ENCODE results near the gene MED16.

DNA sequence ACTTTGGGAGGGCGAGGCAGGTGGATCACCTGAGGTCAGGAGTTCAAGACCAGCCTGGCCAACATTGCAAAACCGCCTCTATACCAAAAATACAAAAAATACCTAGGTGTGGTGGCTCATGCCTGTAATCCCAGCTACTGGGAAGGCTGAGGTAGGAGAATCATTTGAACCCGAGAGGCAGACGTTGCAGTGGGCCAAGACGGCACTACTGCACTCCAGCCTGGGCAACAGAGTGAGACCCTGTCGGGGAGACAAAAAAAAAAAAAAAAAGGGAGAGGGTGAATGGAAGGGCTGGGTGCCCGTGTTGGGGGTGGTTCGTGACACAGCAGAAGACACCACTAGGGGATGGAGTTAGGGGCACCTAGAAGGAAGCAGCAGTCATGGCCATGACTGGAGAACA lies 22.7 kb downstream of the MED16 start:
- TF ChIP-seq, protein P1, sequence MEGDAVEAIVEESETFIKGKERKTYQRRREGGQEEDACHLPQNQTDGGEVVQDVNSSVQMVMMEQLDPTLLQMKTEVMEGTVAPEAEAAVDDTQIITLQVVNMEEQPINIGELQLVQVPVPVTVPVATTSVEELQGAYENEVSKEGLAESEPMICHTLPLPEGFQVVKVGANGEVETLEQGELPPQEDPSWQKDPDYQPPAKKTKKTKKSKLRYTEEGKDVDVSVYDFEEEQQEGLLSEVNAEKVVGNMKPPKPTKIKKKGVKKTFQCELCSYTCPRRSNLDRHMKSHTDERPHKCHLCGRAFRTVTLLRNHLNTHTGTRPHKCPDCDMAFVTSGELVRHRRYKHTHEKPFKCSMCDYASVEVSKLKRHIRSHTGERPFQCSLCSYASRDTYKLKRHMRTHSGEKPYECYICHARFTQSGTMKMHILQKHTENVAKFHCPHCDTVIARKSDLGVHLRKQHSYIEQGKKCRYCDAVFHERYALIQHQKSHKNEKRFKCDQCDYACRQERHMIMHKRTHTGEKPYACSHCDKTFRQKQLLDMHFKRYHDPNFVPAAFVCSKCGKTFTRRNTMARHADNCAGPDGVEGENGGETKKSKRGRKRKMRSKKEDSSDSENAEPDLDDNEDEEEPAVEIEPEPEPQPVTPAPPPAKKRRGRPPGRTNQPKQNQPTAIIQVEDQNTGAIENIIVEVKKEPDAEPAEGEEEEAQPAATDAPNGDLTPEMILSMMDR (IDR thresholded peaks at IDR 0.05), result no peak
- TF ChIP-seq POLR2A (IDR thresholded peaks at IDR 0.05), result no peak

All from right lobe of liver (tissue), 4 donors.